HG03159 (cell line): ENCODE measurements around the gene HAT1.

Experiments
- ATAC-seq: cut with Tn5 transposase; IDR thresholded peaks from one replicate; pipeline ENCODE4 v1.9.1; 2021; ENCODE audit warnings: mild to moderate bottlenecking, moderate library complexity; ENCODE audit not compliant: unreplicated experiment

The HAT1 gene

DNA sequence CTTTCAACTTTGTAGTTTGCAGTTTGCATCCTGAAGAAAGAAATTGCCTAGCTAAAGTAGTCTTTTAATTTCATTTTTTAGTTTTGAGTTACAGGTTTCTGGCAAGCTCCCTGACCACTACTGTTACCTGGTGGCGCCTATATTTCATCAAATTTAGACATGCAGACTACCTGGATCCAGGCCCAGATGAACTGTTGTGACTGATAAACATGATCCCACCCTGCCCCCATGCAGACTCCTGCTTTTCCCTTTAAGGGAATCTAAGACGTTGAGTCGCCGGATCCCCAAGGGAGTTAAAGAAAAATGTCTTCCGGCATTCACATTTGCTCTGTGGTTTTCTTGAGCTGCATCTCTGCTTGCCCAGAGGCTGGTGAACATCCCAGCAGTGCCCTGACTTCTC is 99.7 kb downstream of the HAT1 start:
- ATAC-seq, result no peak

DNA sequence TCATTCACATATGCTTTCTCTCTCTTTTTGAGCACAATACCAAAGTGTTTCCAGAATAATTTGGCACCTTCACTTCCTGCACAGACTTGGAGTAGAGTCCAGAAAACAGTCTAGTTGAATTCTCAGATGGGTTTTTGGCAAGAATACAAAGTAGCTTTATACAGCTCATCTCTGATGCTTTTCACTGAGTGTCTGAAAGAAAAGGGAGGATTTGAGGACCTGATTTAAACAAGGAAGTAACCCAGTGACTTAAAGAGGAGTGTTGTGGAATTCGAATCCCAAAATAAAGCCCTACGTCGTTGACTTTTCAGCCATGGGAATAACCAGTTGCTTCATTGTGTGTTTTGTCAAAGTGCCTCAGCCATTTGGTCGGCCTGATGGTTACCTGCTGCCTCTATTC is 109.3 kb downstream of the HAT1 start:
- no peak for ATAC-seq
